Stimulated activated CD4-positive, alpha-beta T cell treated with anti-CD3 and anti-CD28 coated beads, Interleukin-12 subunit alpha, Interleukin-12 subunit beta, amount 100 ng/mL, for 48 hours (primary cell): Measurements from ENCODE around the gene USP6NL.
"Not testable (repeated sequence)": the region's sequence is repeated elsewhere in the genome, so short reads cannot be mapped to it uniquely, and the experiment has no call there.

ENCODE experiments used
- DNase-seq, 3 donors: peaks; one replicate each; pipeline ENCODE4 v3.0.0-alpha.2; 2020; ENCODE audit warnings: low read depth in 2 of 3, low spot score in 1 of 3

USP6NL gene

DNA sequence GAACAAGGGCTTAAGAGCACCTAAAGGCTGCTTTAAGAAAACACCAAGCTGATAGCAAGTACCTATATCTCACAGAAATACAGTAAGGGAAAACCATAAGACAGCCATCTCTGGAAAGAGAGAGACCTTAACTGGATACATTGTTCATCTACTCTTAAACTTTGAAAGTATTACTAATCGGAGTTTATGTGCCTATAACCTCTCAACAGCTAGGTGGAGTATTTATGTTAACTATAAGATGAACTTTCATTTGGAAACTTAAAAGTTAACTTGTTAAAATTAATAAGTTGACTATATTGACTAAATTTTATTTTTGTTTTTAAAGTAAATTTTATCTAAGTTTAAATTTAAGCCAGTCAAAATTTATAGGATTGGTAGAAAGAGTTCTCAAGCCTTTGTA lies 90.6 kb downstream of the USP6NL start:
- DNase-seq, result no peak

DNA sequence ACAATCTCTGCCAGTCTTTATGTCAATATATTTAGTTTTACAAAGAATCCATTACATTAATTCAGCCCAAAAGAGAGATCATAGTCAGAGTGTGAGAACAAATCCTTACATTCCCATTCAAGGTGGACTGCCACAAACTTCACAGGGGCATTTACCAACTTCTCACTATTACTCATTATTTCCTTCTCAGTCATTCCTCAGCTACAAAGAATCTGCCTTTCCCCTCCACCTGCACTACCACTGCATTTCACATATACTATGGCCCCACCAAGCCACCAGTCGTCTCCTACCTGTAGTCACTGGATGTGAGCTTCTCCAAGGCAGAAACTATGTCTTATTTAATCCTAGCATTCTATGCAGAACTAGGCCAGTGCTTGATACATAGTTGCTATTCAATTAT lies 94.3 kb downstream of the USP6NL start:
- DNase-seq, result peak in 2 of 3 donors; percentile 3 to 12

DNA sequence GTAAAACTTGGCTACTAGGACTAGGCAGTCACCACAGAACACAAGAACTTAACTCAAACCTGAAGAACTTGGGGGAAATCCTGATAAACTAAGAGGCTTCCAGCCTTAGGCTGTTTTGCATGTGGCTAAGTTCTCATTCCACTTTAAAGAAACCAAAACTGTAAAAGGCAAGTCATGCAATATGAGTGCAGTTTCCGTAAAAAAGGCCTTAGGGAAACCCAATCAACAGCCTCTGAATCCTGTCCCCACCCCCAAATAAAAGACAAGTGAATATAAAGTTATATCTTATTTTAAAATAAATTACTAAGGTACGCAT lies 95.1 kb downstream of the USP6NL start:
- DNase-seq, result no peak

DNA sequence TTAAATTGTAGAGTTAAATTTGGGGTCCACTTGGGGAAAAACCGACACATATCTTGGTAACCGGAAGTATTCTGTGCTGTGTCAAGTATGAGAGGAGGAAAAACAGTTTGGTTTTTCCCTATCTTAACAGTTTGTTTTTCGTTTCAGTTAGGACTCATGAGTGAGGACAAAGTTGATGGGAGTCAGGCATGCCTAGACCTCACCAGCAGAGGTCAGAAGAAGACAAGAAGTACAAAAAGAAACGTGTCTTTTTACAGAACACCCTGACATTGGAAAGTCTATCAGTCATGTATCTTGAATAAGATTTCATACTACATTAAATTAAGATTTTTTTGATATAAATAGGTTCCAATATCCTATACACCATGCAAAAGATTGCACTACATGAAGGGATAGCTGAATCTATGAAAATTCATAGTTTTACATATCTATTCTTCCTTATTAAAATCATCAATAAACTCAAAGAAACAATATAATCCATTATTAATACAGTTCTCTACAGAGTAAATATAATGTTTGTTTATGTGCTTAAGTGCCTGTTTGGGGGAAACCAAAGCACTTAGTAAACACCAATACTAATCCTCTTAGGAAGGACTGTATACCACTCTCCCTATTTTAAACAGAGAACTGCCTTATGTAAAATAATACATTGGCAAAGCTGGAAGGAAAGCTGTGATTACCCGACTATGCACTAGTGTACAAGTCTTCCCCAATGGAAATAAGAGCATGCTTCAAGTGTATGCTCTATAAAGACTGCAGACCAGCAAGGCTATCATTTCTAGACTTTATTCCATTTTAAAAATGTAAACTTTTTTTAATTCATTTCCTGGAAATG lies 95.6 kb downstream of the USP6NL start:
- DNase-seq, result peak; percentile 22 to 51 (median 22)

DNA sequence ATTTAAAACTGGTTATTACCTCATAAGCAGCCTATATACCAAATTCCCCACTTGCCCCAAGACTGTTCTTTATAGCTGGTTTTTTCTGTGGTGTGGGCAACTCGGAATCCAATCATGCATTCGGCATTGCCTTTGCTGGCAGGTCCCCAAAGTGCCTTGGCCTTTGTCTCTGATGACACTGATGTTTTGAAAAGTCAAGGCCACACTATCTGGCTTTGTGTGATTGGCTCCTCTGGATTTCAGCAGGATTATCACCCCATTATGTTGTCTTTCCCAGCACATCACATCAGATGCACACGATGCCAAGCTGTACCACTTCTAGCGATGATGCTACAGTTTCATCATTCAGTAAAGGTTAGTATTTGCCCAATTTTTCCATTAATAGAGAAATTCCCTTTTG lies 97.7 kb downstream of the USP6NL start:
- DNase-seq, result no peak

DNA sequence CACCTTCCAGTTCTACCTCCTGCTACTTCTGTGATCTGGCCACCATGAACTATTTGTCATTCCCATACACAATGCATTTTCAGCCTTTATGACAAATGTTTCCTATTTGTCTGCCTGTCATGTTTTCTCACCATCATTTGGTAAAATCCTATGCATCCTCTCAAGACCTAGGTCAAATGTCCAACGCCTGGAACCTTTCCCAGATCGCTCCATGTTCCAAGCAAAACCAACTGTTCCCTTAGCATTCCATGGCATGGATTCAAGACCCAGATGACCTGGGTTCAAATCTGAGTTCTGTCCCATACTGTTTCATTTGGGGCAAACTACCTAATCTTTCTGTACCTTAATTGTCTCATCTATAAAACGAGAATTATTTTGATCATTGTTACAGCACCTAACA lies 98.9 kb downstream of the USP6NL start:
- no peak for DNase-seq

DNA sequence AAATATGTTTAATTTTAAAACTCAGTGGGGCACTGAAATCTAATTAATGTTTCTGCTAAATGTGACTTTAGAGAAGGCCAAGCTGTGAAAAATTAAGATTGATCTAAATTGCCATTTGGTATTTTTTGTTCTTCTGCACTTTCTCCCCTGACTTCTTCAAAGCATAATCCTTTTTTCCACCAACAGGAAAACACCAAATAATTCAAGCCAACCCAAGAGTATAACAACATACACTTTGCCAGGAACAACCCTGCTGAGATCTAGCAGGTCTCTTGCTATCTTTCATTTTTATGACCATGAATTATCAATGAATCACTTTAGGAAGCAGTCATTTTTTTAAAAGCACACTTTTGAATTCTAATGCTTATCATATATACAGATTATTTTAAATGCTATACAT lies 100.1 kb downstream of the USP6NL start:
- DNase-seq, result no peak

DNA sequence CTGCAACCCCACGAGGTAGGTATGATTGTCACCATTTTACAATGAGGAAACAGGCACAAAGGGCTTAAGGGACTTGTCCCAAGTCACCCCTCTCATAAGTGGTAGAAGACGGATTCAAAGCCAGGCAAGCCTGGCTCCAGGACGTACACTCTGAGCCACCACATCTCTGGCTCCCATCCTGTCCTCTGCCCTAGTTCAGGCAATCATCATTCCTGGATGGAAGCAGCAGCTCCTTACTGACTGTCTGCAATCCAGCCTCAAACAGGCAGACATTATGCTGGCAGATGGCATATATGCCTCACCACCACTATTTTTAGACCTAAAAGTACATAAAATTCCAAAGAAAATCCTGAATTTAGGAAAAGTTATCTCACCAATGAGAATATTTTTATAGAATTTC lies 100.7 kb downstream of the USP6NL start:
- no peak for DNase-seq

DNA sequence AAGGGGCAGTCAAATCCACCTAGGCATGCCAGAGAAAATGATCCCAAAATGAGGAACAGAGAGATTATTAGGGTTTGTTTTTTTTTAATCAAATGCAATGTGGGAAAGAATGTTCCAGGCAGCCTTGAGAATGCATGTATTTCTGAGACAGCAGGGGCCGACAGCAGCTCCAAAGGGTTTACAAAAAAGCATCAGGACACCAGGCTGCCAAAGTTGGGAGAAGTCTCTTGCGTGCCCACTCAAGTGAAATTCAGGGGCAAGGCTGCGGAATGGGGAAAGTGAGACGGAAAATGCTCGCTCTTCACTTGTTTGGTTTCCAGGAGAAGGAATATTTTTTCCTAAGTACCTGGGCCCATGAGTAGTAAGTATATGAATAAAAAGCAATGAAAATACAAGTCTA lies 101.2 kb downstream of the USP6NL start:
- DNase-seq, result no peak

DNA sequence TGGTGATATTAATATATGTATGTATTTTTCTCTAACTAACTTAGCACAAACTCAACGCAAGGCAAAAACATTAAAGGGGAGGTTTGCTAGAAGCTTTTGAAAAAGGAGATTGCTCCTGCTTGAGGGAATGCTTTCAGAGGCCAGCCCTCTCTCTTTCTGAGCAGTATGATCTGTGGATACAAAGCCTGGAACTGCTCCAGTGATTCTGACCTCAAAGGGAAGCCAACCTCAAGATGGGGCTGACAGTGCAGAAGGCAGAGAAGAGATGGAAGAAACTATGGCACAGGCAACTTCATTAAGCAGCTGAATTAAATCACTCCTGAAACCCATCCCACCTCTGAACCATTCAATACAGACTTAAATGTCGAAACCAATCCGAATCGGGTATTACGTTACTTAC lies 102.4 kb downstream of the USP6NL start:
- DNase-seq, result no peak

DNA sequence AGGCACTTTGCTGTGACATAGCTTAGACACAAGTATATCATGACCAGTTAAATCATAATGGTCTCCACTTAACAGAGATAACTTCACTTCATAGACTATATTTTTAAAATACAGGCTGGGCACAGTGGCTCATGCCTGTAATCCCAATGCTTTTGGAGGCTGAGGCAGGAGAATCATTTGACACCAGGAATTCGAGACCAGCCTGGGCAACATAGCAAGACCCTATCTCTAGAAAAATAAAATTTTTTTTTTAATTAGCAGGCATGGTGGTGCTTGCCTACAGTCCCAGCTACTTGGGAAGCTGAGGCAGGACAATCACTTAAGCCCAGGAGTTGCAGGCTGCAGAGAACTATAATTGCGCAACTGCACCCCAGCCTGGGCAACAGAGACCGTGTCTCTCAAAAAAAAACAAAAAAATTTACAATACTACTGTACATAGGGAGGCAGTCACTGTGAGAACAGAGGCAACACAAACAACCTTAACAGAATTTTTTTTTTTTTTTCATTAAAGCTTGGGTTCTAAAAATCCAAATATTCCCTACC lies 105.1 kb downstream of the USP6NL start:
- no peak for DNase-seq

DNA sequence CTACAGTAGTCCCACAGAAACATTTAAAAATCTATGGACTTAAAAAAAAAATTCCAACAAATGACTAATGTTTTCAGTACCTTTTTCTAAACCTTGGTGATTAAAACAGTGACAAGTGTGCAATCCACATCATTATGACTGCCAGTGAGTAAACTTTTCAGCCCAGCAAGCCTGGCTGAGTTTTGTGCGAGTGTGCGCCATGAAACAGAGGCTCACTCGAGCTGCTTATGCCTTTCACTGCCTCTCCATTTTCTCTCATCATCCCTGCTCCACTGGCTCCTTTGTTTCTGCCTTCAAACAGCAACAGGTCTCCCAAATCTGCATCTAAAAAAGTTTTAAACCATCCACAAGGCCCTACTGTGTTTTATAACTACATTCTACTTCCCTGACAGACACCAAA lies 105.8 kb downstream of the USP6NL start:
- DNase-seq, result peak; percentile 10 to 21 (median 15)

DNA sequence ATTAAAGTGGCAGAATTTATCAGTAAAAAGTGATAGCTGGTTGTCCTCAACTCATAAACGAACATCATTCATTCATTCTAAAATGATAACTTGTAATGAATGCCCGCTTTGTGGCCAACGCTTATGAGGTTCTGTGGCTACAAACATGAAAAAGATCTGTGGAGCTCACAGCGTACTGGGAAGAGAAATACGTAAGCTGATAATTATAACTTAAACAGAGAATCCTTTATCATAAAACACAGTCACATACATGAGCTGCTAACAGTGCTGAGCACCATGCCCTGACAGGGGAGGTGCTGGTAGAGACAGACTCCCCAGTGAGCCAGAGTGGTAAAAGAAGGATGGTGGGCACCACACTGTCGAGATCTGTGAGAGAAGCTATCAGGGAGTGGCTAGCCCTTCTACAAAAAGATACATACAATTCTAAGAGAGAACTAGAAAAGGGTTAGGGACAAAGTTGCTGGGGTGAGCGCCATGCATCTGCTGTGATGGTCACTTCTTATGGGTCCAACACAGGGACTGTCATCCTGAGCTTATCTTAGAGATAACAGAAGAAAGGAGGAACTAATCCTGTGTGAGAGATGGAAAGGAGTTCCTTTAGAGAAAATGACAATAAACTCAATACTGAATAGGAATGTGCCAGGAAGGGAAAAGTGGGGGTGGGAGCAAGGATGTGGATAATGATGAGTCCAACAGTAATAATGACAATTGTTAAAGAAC lies 106.7 kb downstream of the USP6NL start:
- no peak for DNase-seq

DNA sequence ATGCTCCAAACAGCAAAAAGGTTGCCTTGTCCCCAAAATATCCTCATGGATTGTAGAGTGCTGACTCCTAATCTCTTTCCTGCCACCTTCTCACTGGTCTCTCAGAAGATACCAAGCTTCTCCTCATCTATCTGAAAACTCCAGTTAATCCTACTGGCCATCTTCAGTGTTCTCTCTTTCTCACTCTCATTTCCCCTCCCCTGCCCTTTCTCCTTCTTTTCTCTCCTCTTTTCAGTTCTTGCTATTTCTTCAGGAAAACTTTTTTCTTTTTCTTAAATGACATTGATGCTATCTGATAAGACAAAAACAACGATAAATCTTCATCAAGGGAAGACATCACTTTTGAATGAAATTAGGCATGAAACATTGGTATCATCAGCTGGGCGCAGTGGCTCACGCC lies 109.8 kb downstream of the USP6NL start:
- DNase-seq, result no peak

DNA sequence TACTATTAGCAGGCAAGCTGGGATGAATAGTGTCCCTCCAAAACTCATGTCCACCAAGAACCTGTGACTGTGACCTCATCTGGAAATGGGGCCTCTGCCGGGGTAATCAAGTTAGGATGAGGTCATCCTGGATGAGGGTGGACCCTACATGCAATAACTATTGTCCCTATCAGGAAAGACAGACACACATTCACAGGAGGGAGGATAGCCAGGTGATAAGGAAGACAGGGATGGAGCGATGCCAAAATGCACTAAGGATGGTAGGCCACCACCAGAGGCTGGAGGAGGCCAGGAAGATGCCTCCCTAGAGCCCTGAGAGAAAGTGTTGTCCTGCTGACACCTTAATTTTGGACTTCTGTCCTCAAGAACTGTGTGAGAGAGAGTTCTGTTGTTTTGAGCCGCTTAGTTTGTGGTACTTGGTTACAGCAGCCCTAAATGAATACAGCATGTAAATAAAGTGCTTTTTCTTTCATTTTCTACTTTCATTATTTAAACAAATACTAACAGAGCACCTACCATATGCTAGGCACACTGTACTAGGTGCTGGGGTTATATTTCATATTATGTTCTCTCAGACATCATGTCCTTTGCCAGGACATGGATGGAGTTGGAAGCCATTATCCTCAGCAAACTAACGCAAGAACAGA lies 111.9 kb downstream of the USP6NL start:
- no peak for DNase-seq

DNA sequence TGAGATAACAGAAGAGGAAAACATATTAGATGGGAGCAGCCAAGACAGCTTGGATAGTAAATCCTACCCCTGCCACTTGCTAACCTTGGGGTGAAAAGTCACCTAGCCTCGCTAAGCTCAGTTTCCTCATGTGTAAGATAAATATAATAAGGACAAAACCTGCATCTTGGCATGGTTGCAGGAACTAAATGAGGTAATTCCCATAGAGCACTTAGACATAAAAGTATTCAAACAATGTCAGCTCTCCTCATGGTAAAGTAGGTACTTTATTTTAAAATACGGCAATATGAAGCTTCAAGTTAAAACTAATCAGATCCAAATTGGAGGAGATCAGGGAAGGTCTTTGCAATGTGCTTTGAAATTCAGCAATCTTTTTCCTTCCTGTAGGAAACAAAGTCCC lies 113.1 kb downstream of the USP6NL start:
- DNase-seq, result no peak

DNA sequence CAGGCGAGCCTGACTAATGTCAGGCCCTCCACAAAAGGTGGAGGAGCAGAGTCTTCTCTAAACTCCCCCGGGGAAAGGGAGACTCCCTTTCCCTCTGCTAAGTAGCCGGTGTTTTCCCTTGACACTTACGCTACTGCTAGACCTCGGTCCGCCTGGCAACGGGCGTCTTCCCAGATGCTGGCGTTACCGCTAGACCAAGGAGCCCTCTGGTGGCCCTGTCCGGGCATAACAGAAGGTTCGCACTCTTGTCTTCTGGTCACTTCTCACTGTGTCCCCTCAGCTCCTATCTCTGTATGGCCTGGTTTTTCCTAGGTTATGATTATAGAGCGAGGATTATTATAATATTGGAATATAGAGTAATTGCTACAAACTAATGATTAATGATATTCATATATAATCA lies 116.5 kb downstream of the USP6NL start:
- DNase-seq, result not testable (repeated sequence)

DNA sequence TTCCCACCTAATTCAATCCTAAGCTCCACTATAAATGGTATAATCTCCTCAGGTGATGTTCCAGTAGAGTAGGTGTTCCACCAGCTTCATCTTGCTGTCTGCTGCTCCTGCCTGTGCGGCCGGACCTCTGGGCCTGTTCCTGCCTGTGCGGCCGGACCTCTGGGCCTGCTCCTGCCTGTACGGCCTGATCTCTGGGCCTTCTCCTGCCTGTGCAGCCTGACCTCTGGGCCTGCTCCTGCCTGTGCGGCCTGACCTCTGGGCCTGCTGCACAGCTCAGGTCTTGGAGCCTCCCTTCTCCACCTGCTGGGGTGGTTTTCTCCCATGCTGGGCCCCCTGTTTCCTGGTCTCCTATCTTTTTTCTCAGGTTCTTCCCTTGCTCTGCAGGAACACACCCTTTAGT lies 117.8 kb downstream of the USP6NL start:
- no peak for DNase-seq

DNA sequence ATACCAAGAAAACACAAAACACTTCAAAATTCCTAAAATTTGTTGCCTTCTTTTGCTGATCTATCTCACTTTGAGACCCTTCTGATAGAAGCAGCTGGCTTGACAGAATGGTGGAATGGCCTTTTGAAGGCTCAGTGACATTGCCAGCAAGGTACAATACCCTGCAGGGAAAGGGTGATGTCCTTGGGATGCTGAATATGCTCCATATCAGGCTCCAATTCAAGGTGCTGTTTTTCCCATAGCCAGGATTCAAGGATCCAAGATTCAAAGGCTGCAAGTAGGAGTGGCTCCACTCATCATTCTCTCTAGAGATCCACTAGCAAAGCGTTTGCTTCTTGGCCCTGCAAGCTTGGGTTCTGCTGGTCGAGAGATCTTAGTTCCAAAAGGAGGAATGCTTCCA lies 120.4 kb downstream of the USP6NL start:
- no peak for DNase-seq

DNA sequence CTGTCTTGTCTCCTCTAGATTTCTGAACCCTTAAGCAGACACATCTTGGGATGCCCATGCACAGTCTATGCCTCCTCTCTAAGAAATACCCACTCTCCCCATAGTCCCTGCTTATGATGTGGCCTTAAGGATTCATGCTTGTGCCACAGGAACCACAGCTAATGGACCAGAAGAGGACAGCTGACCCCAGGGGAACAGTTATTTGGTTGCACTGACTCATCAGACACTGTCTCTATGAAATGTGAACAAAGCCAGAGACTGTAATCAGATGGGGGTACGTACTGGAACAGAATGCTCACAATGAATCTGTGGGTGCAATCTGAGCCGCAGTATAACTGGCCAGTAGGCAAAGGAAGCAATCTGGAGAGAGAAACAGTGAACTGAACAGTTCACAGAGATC lies 121.9 kb downstream of the USP6NL start:
- DNase-seq, result no peak

DNA sequence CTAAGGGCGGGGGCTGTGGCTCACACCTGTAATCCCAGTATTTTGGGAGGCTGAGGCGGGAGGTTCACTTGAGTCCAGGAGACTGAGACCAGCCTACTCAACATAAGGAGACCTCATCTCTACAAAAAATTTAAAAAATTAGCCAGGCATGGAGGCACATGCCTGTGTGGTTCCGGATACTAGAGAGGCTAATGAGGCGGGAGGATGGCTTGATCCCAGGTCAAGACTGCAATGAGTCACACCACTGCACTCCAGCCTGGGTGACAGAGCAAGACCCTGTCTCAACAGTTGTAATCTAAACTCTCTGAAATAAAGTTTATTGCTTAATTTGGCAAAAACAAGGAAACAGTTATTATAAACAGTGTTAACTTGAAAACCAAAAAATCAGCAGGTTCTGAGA lies 123.3 kb downstream of the USP6NL start:
- no peak for DNase-seq
